ENCODE results near the gene PDHB.

Gene PDHB

DNA sequence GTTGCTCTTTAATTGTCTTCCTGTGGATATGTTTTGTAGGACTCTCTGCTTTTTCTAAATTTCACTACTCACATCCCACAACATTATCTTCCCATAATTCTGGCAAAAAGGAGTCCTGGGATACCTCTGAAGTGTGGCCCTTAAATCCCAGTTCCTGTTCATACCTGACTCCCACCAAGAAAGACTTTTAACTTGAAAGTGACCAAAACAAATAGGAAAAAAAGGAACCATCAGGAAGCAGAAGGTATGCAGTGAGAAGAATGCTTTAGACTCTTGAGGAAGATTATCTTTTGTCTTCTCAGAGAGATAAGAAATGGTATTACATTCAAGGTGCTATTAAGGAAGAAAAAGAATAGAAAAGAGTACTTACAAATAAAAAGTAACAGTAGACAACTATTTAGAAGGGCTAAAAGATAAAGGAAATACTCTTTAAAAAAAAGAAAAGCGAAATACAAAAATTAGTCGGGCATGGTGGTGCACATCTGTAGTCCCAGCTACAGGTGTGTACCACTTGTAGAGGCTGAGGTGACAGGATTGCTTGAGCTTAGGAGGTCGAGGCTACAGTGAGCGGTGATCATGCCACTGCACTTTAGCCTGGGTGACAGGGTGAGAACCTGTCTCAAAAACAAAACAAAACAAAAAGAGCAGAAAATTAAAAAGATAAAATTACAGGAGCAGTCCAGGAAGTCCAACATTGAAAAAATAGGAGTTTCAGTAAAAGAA is 54.1 kb downstream of the PDHB start:
- DNase-seq (ENCODE audit: extremely low read depth, low read depth), result no peak
- TF ChIP-seq, protein P1, sequence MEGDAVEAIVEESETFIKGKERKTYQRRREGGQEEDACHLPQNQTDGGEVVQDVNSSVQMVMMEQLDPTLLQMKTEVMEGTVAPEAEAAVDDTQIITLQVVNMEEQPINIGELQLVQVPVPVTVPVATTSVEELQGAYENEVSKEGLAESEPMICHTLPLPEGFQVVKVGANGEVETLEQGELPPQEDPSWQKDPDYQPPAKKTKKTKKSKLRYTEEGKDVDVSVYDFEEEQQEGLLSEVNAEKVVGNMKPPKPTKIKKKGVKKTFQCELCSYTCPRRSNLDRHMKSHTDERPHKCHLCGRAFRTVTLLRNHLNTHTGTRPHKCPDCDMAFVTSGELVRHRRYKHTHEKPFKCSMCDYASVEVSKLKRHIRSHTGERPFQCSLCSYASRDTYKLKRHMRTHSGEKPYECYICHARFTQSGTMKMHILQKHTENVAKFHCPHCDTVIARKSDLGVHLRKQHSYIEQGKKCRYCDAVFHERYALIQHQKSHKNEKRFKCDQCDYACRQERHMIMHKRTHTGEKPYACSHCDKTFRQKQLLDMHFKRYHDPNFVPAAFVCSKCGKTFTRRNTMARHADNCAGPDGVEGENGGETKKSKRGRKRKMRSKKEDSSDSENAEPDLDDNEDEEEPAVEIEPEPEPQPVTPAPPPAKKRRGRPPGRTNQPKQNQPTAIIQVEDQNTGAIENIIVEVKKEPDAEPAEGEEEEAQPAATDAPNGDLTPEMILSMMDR (IDR thresholded peaks at IDR 0.05; ENCODE audit: low read depth, low read length, missing control alignments), result no peak
- no peak overlapping the region for H3K4me3 ChIP-seq (replicated peaks; ENCODE audit: low read depth, low read length)

DNA sequence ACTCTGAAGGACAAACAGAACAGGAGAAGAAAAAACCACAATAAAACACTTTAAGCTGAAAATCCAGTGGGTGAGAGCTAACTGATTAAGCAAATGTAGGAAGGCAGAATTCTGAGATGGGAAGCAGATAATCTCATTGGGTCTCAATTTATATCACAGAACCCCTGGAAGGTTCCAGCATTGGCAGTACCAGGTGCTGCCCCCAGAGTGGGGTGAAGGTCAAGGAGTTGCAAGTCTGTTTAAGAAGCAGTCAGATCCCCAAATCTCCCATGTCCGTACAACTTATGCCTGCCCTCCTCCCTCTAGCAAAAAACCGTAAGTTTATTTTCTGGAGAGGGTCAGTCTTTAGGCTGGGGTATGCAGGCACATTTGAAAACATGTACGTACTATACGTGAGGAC is 55.9 kb downstream of the PDHB start:
- no peak for DNase-seq (ENCODE audit: extremely low read depth, low read depth)
- TF ChIP-seq, protein P1 (IDR thresholded peaks at IDR 0.05; ENCODE audit: low read depth, low read length, missing control alignments), result no peak
- no peak overlapping the region for H3K4me3 ChIP-seq (replicated peaks; ENCODE audit: low read depth, low read length)
